CD4-positive, CD25-positive, alpha-beta regulatory T cell (primary cell): ENCODE results near the gene MAPK8. TPM values are rescaled to one million over a fixed set of nuclear protein-coding genes. Genes with fewer than 3 reads are reported as not detected.

Experiments
- ATAC-seq, 2 donors: fragments of 150-1000 bp; cut with Tn5 transposase; one replicate each; pipeline ENCODE4 v1.10.0; 2021; ENCODE audit warnings: low read depth in 2 of 2, moderate number of reproducible peaks in 2 of 2, moderate library complexity in 1 of 2
- DNase-seq, 3 donors: peaks; one replicate each; pipeline versions ENCODE4 v3.0.0 to v3.0.0-alpha.2; 2012 to 2022; ENCODE audit warnings: mixed read lengths in 1 of 3
- H3K27ac ChIP-seq: one replicate; pipeline ENCODE4 v1.7.0; 2013; ENCODE audit warnings: mild to moderate bottlenecking, low read length; ENCODE audit not compliant: insufficient read depth, poor library complexity, severe bottlenecking
- H3K27me3 ChIP-seq: one replicate; pipeline ENCODE4 v1.7.0; 2013; ENCODE audit warnings: low read length; ENCODE audit not compliant: control insufficient read depth, insufficient read depth
- H3K36me3 ChIP-seq: one replicate; pipeline ENCODE4 v1.7.0; 2013; ENCODE audit warnings: mild to moderate bottlenecking, low read length, moderate library complexity; ENCODE audit not compliant: control insufficient read depth, insufficient read depth
- H3K4me1 ChIP-seq: 2 replicates; pipeline ENCODE4 v1.7.0; 2013; ENCODE audit warnings: mild to moderate bottlenecking, low read length; ENCODE audit not compliant: insufficient read depth, control insufficient read depth, poor library complexity, severe bottlenecking
- H3K4me3 ChIP-seq: one replicate; pipeline ENCODE4 v1.7.0; 2013; ENCODE audit warnings: low read depth, mild to moderate bottlenecking, low read length, moderate library complexity
- H3K9me3 ChIP-seq, 2 experiments: 1 replicate in 1 of 2; 2 replicates in 1 of 2; pipeline ENCODE4 v1.7.0; 2013; ENCODE audit warnings: low read length in 2 of 2, mild to moderate bottlenecking in 1 of 2, moderate library complexity in 1 of 2; ENCODE audit not compliant: control insufficient read depth in 2 of 2
- H3K27ac Mint-ChIP-seq, 3 donors: one replicate each; pipeline ENCODE4 v1.8.0; 2020 to 2022; ENCODE audit warnings: mild to moderate bottlenecking in 3 of 3, mixed read lengths in 3 of 3, moderate library complexity in 2 of 3
- H3K27me3 Mint-ChIP-seq: one replicate; pipeline ENCODE4 v1.8.0; 2022; ENCODE audit warnings: mild to moderate bottlenecking, mixed read lengths
- H3K36me3 Mint-ChIP-seq: one replicate; pipeline ENCODE4 v1.8.0; 2020; ENCODE audit warnings: mixed read lengths
- H3K4me1 Mint-ChIP-seq, 4 donors: one replicate each; pipeline ENCODE4 v1.8.0; 2020 to 2022; ENCODE audit warnings: mixed read lengths in 4 of 4, mild to moderate bottlenecking in 1 of 4
- H3K4me3 Mint-ChIP-seq, 4 donors: one replicate each; pipeline ENCODE4 v1.8.0; 2020 to 2022; ENCODE audit warnings: mild to moderate bottlenecking in 4 of 4, mixed read lengths in 4 of 4, moderate library complexity in 3 of 4
- H3K9me3 Mint-ChIP-seq, 7 donors: one replicate each; pipeline ENCODE4 v1.8.0; 2020 to 2022; ENCODE audit warnings: mixed read lengths in 7 of 7, mild to moderate bottlenecking in 3 of 7, moderate library complexity in 2 of 7
- polyA plus RNA-seq, 4 donors: library from polyadenylated mRNA; unstranded; fragments of 300-500 nt; fragmentation: Illumina TruSeq; gene quantifications; one replicate each; pipeline ENCODE4 v1.2.3, GENCODE V29; 2021
- total RNA-seq: library from RNA; stranded (reverse); gene quantifications from one replicate; pipeline ENCODE4 v1.2.3, GENCODE V29; 2022

Gene MAPK8
- total and polyA plus RNA-seq, 5 donors from 2014 or later, result 19.8 to 34.5 (median 22.9) TPM

GRCh38 chr10:48399056-48399541, 92.6 kb downstream of the MAPK8 start:
- H3K4me1 Mint-ChIP-seq, result peaks cover 9 to 37% (median 24%) of the 10 kb centered on the region in 4 donors
- Histone ChIP-seq H3K4me3 (no peak overlapping the region), H3K27me3 (no peaks in the 10 kb centered on the region), H3K27ac (no peak overlapping the region), H3K9me3 (no peaks in the 10 kb centered on the region), H3K36me3 (no peaks in the 10 kb centered on the region), H3K4me1 (no peaks in the 10 kb centered on the region)
- ATAC-seq (no peak), DNase-seq (no peak)
- H3K9me3 Mint-ChIP-seq, result no peaks in the 10 kb centered on the region
- H3K27me3 Mint-ChIP-seq, result no peaks in the 10 kb centered on the region
- no peak overlapping the region for H3K4me3 Mint-ChIP-seq
- H3K36me3 Mint-ChIP-seq, result no peaks in the 10 kb centered on the region
- peak overlapping the region; percentile 18 to 75 (median 52) for H3K27ac Mint-ChIP-seq

GRCh38 chr10:48399551-48399950, 93.1 kb downstream of the MAPK8 start:
- Mint-ChIP-seq H3K27me3 (no peaks in the 10 kb centered on the region), H3K27ac (peak overlapping the region in 2 of 3 donors; percentile 18 to 52), H3K36me3 (peaks cover 1% of the 10 kb centered on the region), H3K4me3 (no peak overlapping the region), H3K9me3 (no peaks in the 10 kb centered on the region), H3K4me1 (peaks cover 9 to 37% (median 24%) of the 10 kb centered on the region in 4 donors)
- no peak overlapping the region for H3K27ac ChIP-seq
- no peak for DNase-seq
- ATAC-seq, result no peak
- no peaks in the 10 kb centered on the region for H3K27me3 ChIP-seq
- no peaks in the 10 kb centered on the region for H3K36me3 ChIP-seq
- H3K9me3 ChIP-seq, result no peaks in the 10 kb centered on the region
- H3K4me1 ChIP-seq, result no peaks in the 10 kb centered on the region
- no peak overlapping the region for H3K4me3 ChIP-seq

GRCh38 chr10:48400129-48400849, 93.8 kb downstream of the MAPK8 start:
- peaks cover 4% of the 10 kb centered on the region for H3K36me3 Mint-ChIP-seq
- Histone ChIP-seq H3K4me1 (no peaks in the 10 kb centered on the region), H3K27me3 (no peaks in the 10 kb centered on the region), H3K4me3 (no peak overlapping the region), H3K36me3 (no peaks in the 10 kb centered on the region), H3K27ac (no peak overlapping the region), H3K9me3 (no peaks in the 10 kb centered on the region)
- H3K4me3 Mint-ChIP-seq, result no peak overlapping the region
- H3K27me3 Mint-ChIP-seq, result no peaks in the 10 kb centered on the region
- ATAC-seq, result no peak
- no peaks in the 10 kb centered on the region for H3K9me3 Mint-ChIP-seq
- peaks cover 9 to 38% (median 24%) of the 10 kb centered on the region in 4 donors for H3K4me1 Mint-ChIP-seq
- DNase-seq, result no peak
- H3K27ac Mint-ChIP-seq, result peak overlapping the region in 2 of 3 donors; percentile 11 to 61

GRCh38 chr10:48400850-48401220, 94.4 kb downstream of the MAPK8 start:
- Histone ChIP-seq H3K4me3 (no peak overlapping the region), H3K4me1 (no peaks in the 10 kb centered on the region), H3K9me3 (no peaks in the 10 kb centered on the region), H3K36me3 (no peaks in the 10 kb centered on the region), H3K27ac (no peak overlapping the region), H3K27me3 (no peaks in the 10 kb centered on the region)
- Mint-ChIP-seq H3K27ac (peak overlapping the region in 1 of 3 donors; percentile 61), H3K9me3 (no peaks in the 10 kb centered on the region), H3K36me3 (peaks cover 6% of the 10 kb centered on the region), H3K4me1 (peaks cover 9 to 36% (median 25%) of the 10 kb centered on the region in 4 donors), H3K27me3 (no peaks in the 10 kb centered on the region), H3K4me3 (no peak overlapping the region)
- ATAC-seq (no peak), DNase-seq (no peak)

GRCh38 chr10:48404646-48405045, 98.2 kb downstream of the MAPK8 start:
- Mint-ChIP-seq H3K9me3 (no peaks in the 10 kb centered on the region), H3K27ac (no peak overlapping the region), H3K36me3 (peaks cover 9% of the 10 kb centered on the region), H3K4me1 (peaks cover 9 to 18% (median 11%) of the 10 kb centered on the region in 4 donors), H3K4me3 (no peak overlapping the region), H3K27me3 (no peaks in the 10 kb centered on the region)
- H3K27me3 ChIP-seq, result no peaks in the 10 kb centered on the region
- no peaks in the 10 kb centered on the region for H3K9me3 ChIP-seq
- H3K27ac ChIP-seq, result no peak overlapping the region
- ATAC-seq (no peak), DNase-seq (no peak)
- no peak overlapping the region for H3K4me3 ChIP-seq
- H3K4me1 ChIP-seq, result no peaks in the 10 kb centered on the region
- H3K36me3 ChIP-seq, result no peaks in the 10 kb centered on the region

- no peak overlapping the region for H3K4me3 ChIP-seq
- H3K36me3 Mint-ChIP-seq, result peaks cover 25% of the 10 kb centered on the region
- H3K4me1 Mint-ChIP-seq, result peaks cover 0 to 6% (median 5%) of the 10 kb centered on the region in 4 donors
- no peak overlapping the region for H3K4me3 Mint-ChIP-seq
- ATAC-seq, result no peak
- peaks cover 0 to 2% (median 0%) of the 10 kb centered on the region in 7 donors for H3K9me3 Mint-ChIP-seq
- H3K27ac ChIP-seq, result no peak overlapping the region
- H3K36me3 ChIP-seq, result peaks cover 11% of the 10 kb centered on the region
- H3K9me3 ChIP-seq, result no peaks in the 10 kb centered on the region
- no peaks in the 10 kb centered on the region for H3K27me3 ChIP-seq
- H3K27me3 Mint-ChIP-seq, result no peaks in the 10 kb centered on the region
- H3K27ac Mint-ChIP-seq, result no peak overlapping the region
- no peaks in the 10 kb centered on the region for H3K4me1 ChIP-seq
- DNase-seq, result no peak
These were observed 99.7 kb downstream of the MAPK8 start for GRCh38 chr10:48406204-48406603.

GRCh38 chr10:48406658-48407057, 100.2 kb downstream of the MAPK8 start:
- Mint-ChIP-seq H3K4me3 (no peak overlapping the region), H3K36me3 (peaks cover 28% of the 10 kb centered on the region), H3K27me3 (no peaks in the 10 kb centered on the region), H3K9me3 (peaks cover 0 to 2% (median 0%) of the 10 kb centered on the region in 7 donors), H3K4me1 (peaks cover 0 to 6% (median 4%) of the 10 kb centered on the region in 4 donors), H3K27ac (no peak overlapping the region)
- no peak for DNase-seq
- Histone ChIP-seq H3K4me3 (no peak overlapping the region), H3K9me3 (no peaks in the 10 kb centered on the region), H3K27me3 (no peaks in the 10 kb centered on the region), H3K4me1 (no peaks in the 10 kb centered on the region), H3K36me3 (peaks cover 11% of the 10 kb centered on the region), H3K27ac (no peak overlapping the region)
- no peak for ATAC-seq

GRCh38 chr10:48410503-48410902, 104.0 kb downstream of the MAPK8 start:
- DNase-seq (no peak), ATAC-seq (no peak)
- Mint-ChIP-seq H3K27me3 (no peaks in the 10 kb centered on the region), H3K4me3 (no peak overlapping the region), H3K4me1 (peaks cover 0 to 11% (median 5%) of the 10 kb centered on the region in 4 donors), H3K9me3 (peaks cover 0 to 14% (median 3%) of the 10 kb centered on the region in 7 donors), H3K36me3 (peaks cover 48% of the 10 kb centered on the region), H3K27ac (no peak overlapping the region)
- Histone ChIP-seq H3K27me3 (no peaks in the 10 kb centered on the region), H3K27ac (no peak overlapping the region), H3K4me1 (no peaks in the 10 kb centered on the region), H3K9me3 (peaks cover 0 to 5% of the 10 kb centered on the region in 2 experiments), H3K36me3 (peaks cover 21% of the 10 kb centered on the region), H3K4me3 (no peak overlapping the region)
